ENCODE measurements around the gene ACTR6. TPM values are rescaled to one million over a fixed set of nuclear protein-coding genes. Genes with fewer than 3 reads are reported as not detected.

Gene ACTR6
- total and polyA plus RNA-seq, 2 of the 4 experiments (the other 2 are of a cell fraction), result 9.7 to 10.2 TPM

- no peak for TF ChIP-seq USF2 (IDR thresholded peaks at IDR 0.05; ENCODE audit: low read depth, low read length)
- no peak for TF ChIP-seq MAZ (IDR thresholded peaks at IDR 0.05; ENCODE audit: borderline replicate concordance, low read depth, low read length)
- no peak for TF ChIP-seq POLR2A (IDR thresholded peaks at IDR 0.05; ENCODE audit: low read depth, low read length)
- TF ChIP-seq MXI1 (IDR thresholded peaks at IDR 0.05; ENCODE audit: borderline replicate concordance, low read depth, low read length), result no peak
- no peak for TF ChIP-seq RAD21 (IDR thresholded peaks at IDR 0.05; ENCODE audit: low read length)
- TF ChIP-seq FOS (IDR thresholded peaks at IDR 0.05; ENCODE audit: low read depth, low read length), result no peak
- TF ChIP-seq BHLHE40 (IDR thresholded peaks at IDR 0.05; ENCODE audit: low read depth, low read length), result no peak
- TF ChIP-seq SMC3 (IDR thresholded peaks at IDR 0.05; ENCODE audit: low read depth, low read length), result no peak
- TF ChIP-seq CEBPB (IDR thresholded peaks at IDR 0.05; ENCODE audit: low read depth, low read length), result no peak
- TF ChIP-seq NFE2L2 (IDR thresholded peaks at IDR 0.05; ENCODE audit: low read depth, low read length), result no peak
- TF ChIP-seq CTCF (conservative IDR thresholded peaks at IDR 0.05; ENCODE audit: low read depth, low read length), result no peak
- no peak for TF ChIP-seq ELK1 (IDR thresholded peaks at IDR 0.05; ENCODE audit: borderline replicate concordance, low read depth, low read length)
- Histone ChIP-seq H4K20me1 (ENCODE audit: insufficient read depth, low read length) (no peaks in the 10 kb centered on the region), H3K9me1 (ENCODE audit: insufficient read depth, low read length) (no peaks in the 10 kb centered on the region), H4K5ac (ENCODE audit: low read depth, low read length) (no peak overlapping the region), H3K27ac (ENCODE audit: insufficient read depth, low read length) (no peak overlapping the region), H3K4me1 (ENCODE audit: control insufficient read depth, insufficient read depth, low read length) (no peaks in the 10 kb centered on the region), H2BK5ac (ENCODE audit: low read depth, low read length, poor library complexity, severe bottlenecking) (no peak overlapping the region), H2BK120ac (ENCODE audit: low read depth, low read length) (no peak overlapping the region), H3K79me1 (ENCODE audit: low read depth in 1 of 2, low read length in 2 of 2) (no peaks in the 10 kb centered on the region), H2BK15ac (ENCODE audit: low read depth, low read length) (no peak overlapping the region), H3K23ac (ENCODE audit: low read depth, low read length) (no peak overlapping the region), H3K4me2 (ENCODE audit: low read depth, low read length) (no peak overlapping the region), H2AK5ac (ENCODE audit: low read depth, low read length) (no peak overlapping the region), H3K14ac (replicated peaks; ENCODE audit: low read depth, low read length) (no peak overlapping the region), H3K27me3 (ENCODE audit: control insufficient read depth, insufficient read depth, low read length) (no peaks in the 10 kb centered on the region), H2AK9ac (replicated peaks; ENCODE audit: low read depth, low read length, poor library complexity) (no peak overlapping the region), H3K18ac (ENCODE audit: low read depth, low read length) (no peak overlapping the region), H3K36me3 (ENCODE audit: control insufficient read depth, insufficient read depth, low read length) (peaks cover 14% of the 10 kb centered on the region), H3K9me3 (ENCODE audit: control insufficient read depth, insufficient read depth, low read length) (no peaks in the 10 kb centered on the region), H2AFZ (replicated peaks; ENCODE audit: low read length, poor library complexity) (no peak overlapping the region), H3K4me3 (ENCODE audit: insufficient read depth, low read depth, low read length) (no peak overlapping the region), H4K91ac (ENCODE audit: insufficient read depth, low read depth, low read length) (no peak overlapping the region), H3K4ac (ENCODE audit: low read depth, low read length) (no peak overlapping the region), H3K56ac (ENCODE audit: extremely low read depth, insufficient read depth, low read length) (no peak overlapping the region), H4K8ac (ENCODE audit: low read depth in 2 of 2, low read length in 2 of 2) (no peak overlapping the region), H2BK20ac (ENCODE audit: low read depth, low read length) (no peak overlapping the region), H3K9ac (ENCODE audit: low read depth, low read length) (no peak overlapping the region)
- CTCF ChIA-PET, result interaction anchor here (1.2 kb wide), 1 partner anchor 12 kb away, joined by 3 read pairs; no protein-coding TSS in a partner anchor
- BruUV-seq (replicated peaks), result no TSS peak
- POLR2A ChIA-PET (ENCODE audit: unreplicated experiment), result interaction anchor here (0.5 kb wide), 1 partner anchor 123 kb away, joined by 5 read pairs; no protein-coding TSS in a partner anchor
- ATAC-seq (ENCODE audit: low read depth) (no peak), DNase-seq (no peak)
- in situ Hi-C loops (cut with MboI; ENCODE audit: low sequenced_read_pairs), result no loop called here
- dilution Hi-C loops (cut with HindIII; ENCODE audit: low sequenced_read_pairs, unreplicated experiment), result no loop called here
- intact Hi-C loops (cut with micrococcal nuclease), result no loop called here
Observed at GRCh38 chr12:100225491-100225890, 24.9 kb downstream of the ACTR6 start.

Measured in IMR-90 (cell line).